Measurements from ENCODE around the gene EGR4. TPM values are rescaled to one million over a fixed set of nuclear protein-coding genes. Genes with fewer than 3 reads are reported as not detected.
"Not testable (repeated sequence)": the region's sequence is repeated elsewhere in the genome, so short reads cannot be mapped to it uniquely, and the experiment has no call there.

Gene EGR4
- total RNA-seq, 1 experiment from 2014 or later = not detected

DNA sequence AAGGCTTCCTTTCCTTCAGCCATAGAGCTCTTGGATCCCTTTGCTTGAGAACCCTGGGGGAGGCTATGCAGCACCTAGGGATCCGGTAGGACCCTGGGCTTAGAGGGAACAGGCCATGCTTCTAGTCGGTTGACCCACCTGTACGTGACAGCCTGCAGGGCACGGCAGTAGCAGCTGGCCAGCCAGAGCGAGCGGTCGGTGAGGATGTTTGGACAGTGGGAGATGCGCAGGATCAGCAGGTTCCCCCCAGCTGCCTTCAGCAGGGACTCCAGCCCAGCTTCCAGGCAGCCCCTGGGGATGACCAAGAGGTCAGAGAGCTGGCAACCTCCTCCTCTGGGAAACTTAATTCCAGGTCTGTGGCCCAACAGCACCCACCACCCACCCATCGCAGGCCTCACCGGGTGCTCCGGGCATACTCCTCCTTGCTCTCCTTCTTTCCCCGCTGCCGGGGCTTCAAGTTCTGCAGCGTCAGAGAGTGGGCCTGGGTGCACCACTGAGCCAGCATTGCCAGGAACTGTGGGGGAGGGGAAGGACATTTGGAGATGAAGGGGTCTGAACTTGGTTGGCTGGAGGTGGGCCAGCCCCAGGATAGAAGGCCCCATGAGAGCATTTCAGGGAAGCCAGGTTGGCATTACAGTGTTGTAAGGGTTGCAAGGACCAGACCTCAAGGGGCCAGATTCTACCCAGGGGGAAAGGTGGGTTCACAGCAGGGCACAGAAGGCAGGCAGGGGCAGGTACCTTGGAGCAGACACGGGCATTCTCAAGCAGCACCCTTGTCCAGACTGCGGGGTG is 29.6 kb downstream of the EGR4 start:
- DNase-seq (ENCODE audit: low read depth) = no peak

DNA sequence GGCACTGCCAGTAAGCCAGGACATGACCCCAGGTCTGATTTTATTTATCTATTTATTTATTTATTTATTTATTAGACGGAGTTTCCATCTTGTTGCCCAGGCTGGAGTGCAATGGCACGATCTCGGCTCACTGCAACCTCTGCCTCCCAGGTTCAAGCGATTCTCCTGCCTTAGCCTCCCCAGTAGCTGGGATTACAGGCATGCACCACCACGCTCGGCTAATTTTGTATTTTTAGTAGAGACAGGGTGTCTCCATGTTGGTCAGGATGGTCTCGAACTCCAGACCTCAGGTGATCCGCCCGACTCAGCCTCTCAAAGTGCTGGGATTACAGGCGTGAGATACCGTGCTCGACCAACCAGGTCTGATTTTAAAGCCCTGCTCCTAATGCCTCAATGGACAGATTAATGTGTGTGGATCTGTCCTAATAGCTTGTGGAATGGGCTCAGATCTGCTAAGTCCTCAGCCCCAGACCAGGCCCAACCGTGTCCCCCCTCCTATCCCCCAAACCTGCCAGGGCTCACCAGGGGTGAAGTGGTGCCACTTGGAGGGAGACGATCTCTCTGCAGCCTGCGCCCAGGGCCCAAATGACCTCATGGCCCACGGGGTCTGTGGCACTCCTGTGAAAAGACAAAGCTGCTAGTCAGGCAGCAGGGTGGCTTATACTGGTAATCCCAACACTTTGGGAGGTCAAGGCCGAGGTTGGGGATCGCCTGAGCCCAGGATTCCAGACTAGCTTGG is 30.5 kb downstream of the EGR4 start:
- DNase-seq (ENCODE audit: low read depth) = not testable (repeated sequence)

- no peak for DNase-seq (ENCODE audit: low read depth)
Observed at GRCh38 chr2:73262108-73262651, 31.2 kb downstream of the EGR4 start.

GRCh38 chr2:73260338-73260984 is 32.9 kb downstream of the EGR4 start:
- DNase-seq (ENCODE audit: low read depth) = peak; percentile 53

DNA sequence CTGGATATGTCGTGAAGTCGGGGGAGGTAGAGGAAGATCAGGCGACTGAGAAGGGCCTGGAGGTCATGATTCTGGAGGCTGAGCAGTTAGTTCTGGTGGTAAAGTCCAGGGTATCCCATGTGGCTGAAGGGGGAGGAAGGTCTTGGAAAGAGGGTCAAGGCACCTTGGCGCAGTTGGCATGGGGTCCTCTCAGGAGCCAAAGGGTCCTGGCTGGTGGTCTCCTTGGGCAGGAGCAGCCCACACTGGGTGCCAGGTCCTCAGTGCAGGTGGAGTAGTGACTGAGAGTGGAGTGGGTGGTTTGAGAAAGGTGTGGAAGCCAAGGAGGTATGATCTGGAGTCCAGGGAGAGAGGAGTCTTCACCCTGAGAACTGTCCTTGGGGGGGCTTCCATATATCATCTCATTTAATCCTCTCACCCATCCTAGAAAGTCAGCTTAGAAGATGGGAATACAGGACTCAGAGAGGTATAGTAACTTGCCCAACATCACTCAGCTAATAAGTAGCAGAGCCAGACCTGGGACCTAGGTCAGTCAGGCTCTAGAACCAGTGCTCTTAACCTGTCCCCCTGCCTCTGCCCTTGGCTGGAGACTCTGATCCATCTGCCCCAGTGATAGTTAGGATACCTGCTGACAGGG is 33.5 kb downstream of the EGR4 start:
- no peak for DNase-seq (ENCODE audit: low read depth)

GRCh38 chr2:73259276-73259675 is 34.1 kb downstream of the EGR4 start:
- DNase-seq (ENCODE audit: low read depth) = no peak

- DNase-seq (ENCODE audit: low read depth) = no peak
Observed at GRCh38 chr2:73258913-73259215, 34.5 kb downstream of the EGR4 start.

- DNase-seq (ENCODE audit: low read depth) = no peak
Observed at GRCh38 chr2:73258186-73258912, 35.0 kb downstream of the EGR4 start.

DNA sequence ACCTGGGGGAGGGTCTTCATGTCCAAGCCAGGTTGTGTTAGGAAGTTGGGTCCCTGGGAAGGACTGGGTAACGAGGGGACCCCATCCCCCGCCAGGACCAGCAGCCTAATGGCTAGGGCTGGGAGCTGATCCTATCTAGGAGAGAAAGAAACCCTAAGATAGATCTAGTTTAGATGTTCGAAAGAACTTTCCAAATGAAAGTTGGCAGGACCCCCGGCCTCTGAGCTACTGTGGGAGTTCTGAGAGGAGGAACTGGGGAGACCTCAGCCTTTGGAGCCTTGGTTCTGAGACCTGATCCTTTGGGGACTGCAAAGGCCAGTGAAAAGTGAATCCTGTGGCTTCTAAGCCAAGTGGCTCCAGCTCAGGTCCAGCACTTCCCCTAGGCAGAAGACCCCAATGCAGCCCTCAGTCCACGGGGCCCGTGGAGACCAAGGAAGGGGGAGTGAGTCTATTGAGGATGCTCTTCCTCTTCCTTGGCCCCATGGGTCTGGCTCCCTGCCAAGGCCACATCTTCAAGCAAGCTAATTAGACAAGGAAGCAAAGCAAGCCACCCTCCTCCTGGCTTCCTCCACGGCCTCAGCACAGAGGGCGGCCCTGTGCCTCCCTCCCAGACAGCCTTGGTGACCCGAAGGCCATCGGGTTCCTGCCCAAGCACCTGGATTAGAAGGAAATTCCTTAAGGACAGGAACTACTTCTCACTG is 35.8 kb downstream of the EGR4 start:
- DNase-seq (ENCODE audit: low read depth) = no peak

DNA sequence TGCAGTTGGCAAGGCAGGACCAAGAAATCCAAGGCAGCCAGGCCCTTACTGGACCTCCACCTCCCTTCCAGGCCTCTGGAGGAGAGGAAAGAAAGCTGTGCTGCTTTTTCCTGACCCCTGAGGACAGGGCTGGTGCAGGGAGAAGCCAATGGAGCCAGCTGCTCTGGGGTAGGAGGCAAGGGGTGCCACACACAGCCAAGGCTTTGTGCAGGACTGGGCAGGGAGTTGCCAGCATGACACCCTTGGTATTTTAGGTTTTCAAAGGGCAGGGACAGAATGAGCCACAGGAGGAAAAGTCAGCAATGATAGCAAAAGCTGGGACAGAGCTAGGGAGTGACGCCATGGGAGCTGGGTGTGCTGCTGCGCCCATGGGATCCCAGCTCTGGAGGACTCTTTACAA is 36.3 kb downstream of the EGR4 start:
- DNase-seq (ENCODE audit: low read depth) = no peak

DNA sequence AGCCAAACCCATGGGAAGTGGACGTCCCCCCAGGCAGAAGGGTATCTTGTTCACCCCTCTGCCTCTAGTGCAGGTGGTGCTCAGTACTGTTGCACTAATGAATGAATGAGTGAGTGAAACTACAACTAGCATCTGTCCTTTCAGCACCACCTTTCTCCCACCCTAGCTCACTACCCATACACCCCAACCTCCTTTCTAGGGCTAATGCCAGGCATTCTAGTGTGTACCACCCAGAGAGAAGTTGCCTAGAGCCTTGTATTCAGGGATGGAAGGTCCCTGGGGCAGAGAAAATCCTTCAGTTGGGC is 36.8 kb downstream of the EGR4 start:
- DNase-seq (ENCODE audit: low read depth) = no peak

GRCh38 chr2:73255907-73256617 is 37.3 kb downstream of the EGR4 start:
- no peak for DNase-seq (ENCODE audit: low read depth)

DNA sequence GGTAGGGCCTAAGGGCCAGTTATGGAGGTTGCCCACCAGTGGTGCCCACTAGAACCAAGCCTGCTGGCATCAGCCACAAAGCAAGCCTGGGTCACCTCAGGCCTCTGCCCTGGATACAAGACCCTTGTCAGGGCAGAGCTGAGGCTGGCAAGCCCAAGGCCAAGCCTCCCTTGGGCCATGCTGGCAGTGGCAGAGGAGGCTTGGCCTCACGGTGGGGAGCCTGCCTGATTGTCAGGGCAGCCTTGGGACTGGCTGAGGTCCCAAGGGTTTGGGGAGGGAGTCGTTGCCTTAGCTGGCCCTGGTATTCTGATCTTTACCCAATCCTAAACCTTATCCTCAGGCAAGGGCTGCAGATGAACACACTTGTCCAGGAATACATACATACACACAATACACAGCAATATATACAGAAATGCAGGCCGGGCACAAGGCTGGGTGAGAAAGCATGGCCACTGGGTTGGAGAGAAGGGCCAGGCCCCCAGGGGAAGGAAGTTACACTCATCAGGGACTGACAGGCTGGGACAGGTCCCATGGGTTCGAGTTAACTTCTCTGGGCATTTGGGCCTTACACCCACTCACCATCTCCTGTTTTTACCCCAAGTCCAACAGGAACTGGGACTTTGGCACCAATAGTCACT is 38.2 kb downstream of the EGR4 start:
- no peak for DNase-seq (ENCODE audit: low read depth)

- no peak for DNase-seq (ENCODE audit: low read depth)
Observed at GRCh38 chr2:73254343-73255006, 38.9 kb downstream of the EGR4 start.

DNA sequence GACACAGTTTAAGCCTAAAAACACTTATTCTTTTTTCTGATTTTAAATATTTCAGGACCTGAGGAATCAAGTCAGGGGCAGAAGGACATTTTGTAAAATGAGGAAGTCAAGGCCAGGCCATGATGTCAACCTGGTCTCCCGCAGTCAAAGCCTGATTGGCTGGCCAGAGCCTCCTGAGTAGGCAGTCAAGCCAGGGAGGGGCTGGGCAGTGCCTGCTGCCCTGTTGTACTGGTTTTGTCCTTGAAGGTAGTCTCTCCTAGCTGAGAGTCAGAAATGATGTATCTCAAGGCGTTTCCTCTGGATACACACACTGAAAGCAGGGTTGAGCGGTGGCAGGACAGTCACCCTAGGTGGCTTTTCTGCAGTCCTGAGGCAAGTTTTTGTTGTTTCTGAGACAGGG is 39.4 kb downstream of the EGR4 start:
- DNase-seq (ENCODE audit: low read depth) = no peak

DNA sequence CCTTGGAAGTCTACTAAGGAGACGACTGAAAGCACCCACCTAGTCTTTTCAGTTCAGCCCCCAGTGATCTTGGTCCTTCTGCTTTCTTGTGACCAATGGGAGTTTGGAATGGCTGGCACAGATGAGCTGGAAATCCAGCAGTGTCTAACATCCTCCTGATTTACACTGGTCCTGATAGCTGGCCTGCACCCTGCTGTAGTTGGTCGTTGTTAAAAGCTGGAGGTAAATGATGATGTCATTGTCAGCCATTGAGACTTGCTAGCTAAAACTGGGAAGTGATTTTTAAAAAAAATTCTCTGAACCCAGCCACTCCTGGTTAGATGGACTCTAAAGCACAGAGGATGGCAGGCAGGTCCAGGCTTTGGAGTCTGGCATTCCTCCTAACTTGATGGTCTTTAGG is 39.9 kb downstream of the EGR4 start:
- DNase-seq (ENCODE audit: low read depth) = no peak

DNA sequence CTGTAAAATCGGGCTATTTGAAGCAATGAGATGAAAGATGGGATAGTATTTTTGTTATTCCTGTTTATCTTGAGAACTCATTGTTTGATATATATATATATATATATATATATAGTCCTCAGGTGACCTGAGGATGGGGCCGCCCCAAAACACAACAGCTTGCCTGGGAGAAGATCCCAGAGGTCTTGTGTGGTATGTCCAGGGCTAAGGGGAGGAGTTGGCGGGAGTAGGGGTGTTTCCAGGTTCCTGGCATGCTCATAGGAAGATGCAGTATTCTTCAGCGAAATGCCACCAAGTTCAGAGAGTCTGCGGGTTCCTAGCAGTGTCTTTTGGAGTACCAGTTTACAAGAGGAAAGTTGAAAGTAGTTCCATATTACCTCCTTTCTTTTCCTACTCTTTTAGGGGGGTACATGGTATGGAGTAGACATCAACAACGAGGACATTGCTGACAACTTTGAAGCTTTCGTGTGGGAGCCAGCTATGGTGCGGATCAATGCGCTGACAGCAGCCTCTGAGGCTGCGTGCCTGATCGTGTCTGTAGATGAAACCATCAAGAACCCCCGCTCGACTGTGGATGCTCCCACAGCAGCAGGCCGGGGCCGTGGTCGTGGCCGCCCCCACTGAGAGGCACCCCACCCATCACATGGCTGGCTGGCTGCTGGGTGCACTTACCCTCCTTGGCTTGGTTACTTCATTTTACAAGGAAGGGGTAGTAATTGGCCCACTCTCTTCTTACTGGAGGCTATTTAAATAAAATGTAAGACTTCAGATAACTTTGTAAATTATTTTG is 40.9 kb downstream of the EGR4 start:
- DNase-seq (ENCODE audit: low read depth) = no peak

All from Daoy (cell line).